HepG2 (cell line): ENCODE results near the gene AREL1. TPM values are rescaled to one million over a fixed set of nuclear protein-coding genes. Genes with fewer than 3 reads are reported as not detected.

Experiments used
- ATAC-seq: fragments of 200-7000 bp; cut with Tn5 transposase; 3 replicates; pipeline ENCODE4 v1.9.1; 2020; ENCODE audit warnings: mild to moderate bottlenecking, moderate library complexity
- BruUV-seq: library from RNA; stranded (reverse); fragments of 400-500 nt; replicated peaks from 2 replicates; lab custom pipeline; 2021; lab: Mats Ljungman, UMichigan
- CTCF ChIA-PET: fragments of 300-600 bp; formaldehyde crosslinking; extraction: SDS; loops from one replicate; lab custom pipeline; 2021; ENCODE audit warnings: low total read pairs, inconsistent platforms, low intra/inter-chr PET ratio; lab: Yijun Ruan, JAX
- POLR2A ChIA-PET: fragments of 350-600 bp; sonication (Branson Sonifier 250); formaldehyde crosslinking; loops from one replicate; lab custom pipeline; 2020; ENCODE audit warnings: antibody characterized with exemption, inconsistent platforms; lab: Yijun Ruan, JAX
- DNase-seq: peaks from one replicate; pipeline ENCODE4 v3.0.0-alpha.2; 2015; ENCODE audit warnings: low spot score
- FAIRE-seq: peaks from 3 replicates; lab custom pipeline; 2011; peaks lifted over from hg19 to GRCh38; lab: Jason Lieb, UNC
- H2AFZ ChIP-seq: one replicate; pipeline ENCODE4 v1.6.1; 2011; ENCODE audit warnings: low read length, inconsistent platforms
- H3K27ac ChIP-seq: fragments of 300-600 bp; 3 replicates; pipeline ENCODE4 v1.8.0; 2011; ENCODE audit warnings: mixed run types, mild to moderate bottlenecking, mixed read lengths, low read length, inconsistent platforms; ENCODE audit not compliant: insufficient read depth; ENCODE audit errors: extremely low read length
- H3K27me3 ChIP-seq, 2 experiments: fragments of 200-600 bp in 1 of 2; 2 replicates in 1 of 2; 3 replicates in 1 of 2; pipeline versions ENCODE4 v1.6.0 to v1.8.0; 2011; ENCODE audit warnings: low read length in 2 of 2, mild to moderate bottlenecking in 2 of 2, moderate library complexity in 2 of 2, inconsistent platforms in 1 of 2; ENCODE audit not compliant: insufficient read depth in 2 of 2, control insufficient read depth in 1 of 2
- H3K36me3 ChIP-seq, 2 experiments: fragments of 200-600 bp in 1 of 2; replicated peaks in 1 of 2; 2 replicates in 1 of 2; 3 replicates in 1 of 2; pipeline versions ENCODE4 v1.5.1 to v1.8.0; 2011; ENCODE audit warnings: low read length in 2 of 2, inconsistent platforms in 1 of 2; ENCODE audit not compliant: insufficient read depth in 2 of 2, control insufficient read depth in 1 of 2
- H3K4me1 ChIP-seq: 2 replicates; pipeline ENCODE4 v1.5.1; 2012; ENCODE audit warnings: low read length, inconsistent platforms; ENCODE audit not compliant: insufficient read depth
- H3K4me2 ChIP-seq: 2 replicates; pipeline ENCODE4 v1.6.0; 2011; ENCODE audit warnings: low read depth, low read length, inconsistent platforms
- H3K4me3 ChIP-seq, 3 experiments: fragments of 200-600 bp in 1 of 3; sonication (generic), shearing (Covaris generic) in 1 of 3; replicated peaks in 1 of 3; 2 replicates each; pipeline ENCODE4 v1.5.1; 2011 to 2016; ENCODE audit warnings: low read length in 3 of 3, inconsistent platforms in 2 of 3, low read depth in 2 of 3, mild to moderate bottlenecking in 2 of 3, control low read depth in 1 of 3, mixed read lengths in 1 of 3; ENCODE audit not compliant: insufficient read depth in 1 of 3
- H3K79me2 ChIP-seq: one replicate; pipeline ENCODE4 v1.6.1; 2011; ENCODE audit warnings: low read length, inconsistent platforms; ENCODE audit not compliant: insufficient read depth
- H3K9ac ChIP-seq: 2 replicates; pipeline ENCODE4 v1.6.0; 2011; ENCODE audit warnings: mild to moderate bottlenecking, low read depth, low read length, inconsistent platforms; ENCODE audit not compliant: insufficient read depth
- H3K9me3 ChIP-seq: 2 replicates; pipeline ENCODE4 v1.5.1; 2012; ENCODE audit warnings: mild to moderate bottlenecking, low read length
- H4K20me1 ChIP-seq: 2 replicates; pipeline ENCODE4 v1.6.0; 2011; ENCODE audit warnings: inconsistent platforms, mild to moderate bottlenecking, low read length, moderate library complexity; ENCODE audit not compliant: insufficient read depth
- FOSL2 ChIP-seq: sonication (generic); formaldehyde crosslinking; IDR thresholded peaks from 2 replicates; pipeline ENCODE4 v1.4.0; 2020; ENCODE audit warnings: missing genetic modification reagents
- RAD21 ChIP-seq: fragments of 450-650 bp; formaldehyde crosslinking; IDR thresholded peaks from 2 replicates; pipeline ENCODE4 v1.5.0; 2020; ENCODE audit warnings: mild to moderate bottlenecking
- REPIN1 ChIP-seq: sonication (generic); formaldehyde crosslinking; IDR thresholded peaks from 2 replicates; pipeline ENCODE4 v1.8.0; 2022; ENCODE audit warnings: missing genetic modification reagents, low read depth, mild to moderate bottlenecking, borderline replicate concordance
- TEF ChIP-seq: sonication (generic); formaldehyde crosslinking; IDR thresholded peaks from 2 replicates; pipeline ENCODE4 v1.5.0; 2020; ENCODE audit warnings: missing genetic modification reagents
- ZNF317 ChIP-seq: sonication (generic); formaldehyde crosslinking; IDR thresholded peaks from 2 replicates; pipeline ENCODE4 v1.5.0; 2020; ENCODE audit warnings: mild to moderate bottlenecking, missing genetic modification reagents
- ZNF766 ChIP-seq: sonication (generic); formaldehyde crosslinking; IDR thresholded peaks from 2 replicates; pipeline ENCODE4 v1.5.0; 2020; ENCODE audit warnings: missing genetic modification reagents, borderline replicate concordance
- ZSCAN5A ChIP-seq: sonication (generic); formaldehyde crosslinking; IDR thresholded peaks from 2 replicates; pipeline ENCODE4 v1.8.0; 2022; ENCODE audit warnings: mild to moderate bottlenecking, missing genetic modification reagents, borderline replicate concordance
- WGBS: methylation state at CpG from one replicate; pipeline ENCODE4 v1.1.6; 2017; ENCODE audit warnings: low lambda C conversion rate; 5-methylcytosine and 5-hydroxymethylcytosine counted together
- in situ Hi-C: cut with HindIII; loops from 2 replicates; pipeline ENCODE4 v1.10.0; 2017; ENCODE audit warnings: low pct_unique_long_range_greater_than_20kb; ENCODE audit not compliant: extremely low pct_ligation_motif_present
- intact Hi-C: fragments of 100-400 bp; cut with micrococcal nuclease; formaldehyde crosslinking; loops from one replicate; pipeline ENCODE4 v1.10.0; 2022; ENCODE audit not compliant: unreplicated experiment
- polyA plus RNA-seq, 8 experiments: library from polyadenylated mRNA; depleted of rRNA in 3 of 8; stranded (reverse) in 7 of 8; unstranded in 1 of 8; fragments of >200 nt; fragmentation: Illumina TruSeq in 4 of 8; extraction: Trizol in 4 of 8; gene quantifications; 2 replicates each; pipeline versions ENCODE4 v1.2.1 to v1.2.3, GENCODE V29; 2011 to 2016; ENCODE audit warnings: low read depth in 4 of 8, missing spikeins in 1 of 8, mixed read lengths in 1 of 8; ENCODE audit not compliant: insufficient read depth in 1 of 8
- total RNA-seq, 5 experiments: library from RNA; depleted of rRNA; stranded (reverse); fragments of >200 nt; fragmentation: Illumina TruSeq; extraction: Trizol; gene quantifications; 2 replicates each; pipeline ENCODE4 v1.2.3, GENCODE V29; 2016; ENCODE audit warnings: low read depth in 1 of 5
- TF ChIP-seq, protein P1 (sequence below): sonication (generic); formaldehyde crosslinking; IDR thresholded peaks from 2 replicates; pipeline ENCODE4 v1.8.0; 2022; ENCODE audit warnings: mild to moderate bottlenecking, missing genetic modification reagents, moderate library complexity
- TF ChIP-seq, protein P2 (sequence below): sonication (generic); formaldehyde crosslinking; IDR thresholded peaks from 2 replicates; pipeline ENCODE4 v1.8.0; 2022; ENCODE audit warnings: mild to moderate bottlenecking, missing genetic modification reagents
- TF ChIP-seq, protein P3 (sequence below): sonication (generic); formaldehyde crosslinking; IDR thresholded peaks from 2 replicates; pipeline ENCODE4 v1.4.0; 2020; ENCODE audit warnings: mild to moderate bottlenecking, missing genetic modification reagents

AREL1 gene
- total and polyA plus RNA-seq, 2 of the 13 experiments (the other 11 are each of a cell fraction or from before 2014, with no cell fraction given) = 21.3 to 25.4 TPM

DNA sequence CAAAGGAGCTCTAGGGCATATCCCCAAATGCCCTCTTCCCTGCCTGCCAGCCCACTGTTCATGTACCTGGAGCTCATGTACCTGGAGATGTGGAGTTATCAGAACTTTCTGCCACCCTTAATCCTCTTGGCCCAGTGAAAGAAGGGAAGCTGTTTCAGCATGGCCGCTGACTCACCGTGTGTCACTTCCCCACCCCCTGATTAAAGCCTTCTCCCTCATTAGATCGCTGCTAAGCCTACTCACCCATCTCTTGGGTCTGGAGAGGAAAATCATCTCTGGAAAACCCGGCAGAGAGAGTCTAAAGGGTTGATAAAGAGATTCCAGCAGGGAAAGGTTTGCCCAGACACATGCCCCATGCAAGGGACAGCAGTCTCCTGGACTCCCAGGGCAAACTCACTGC, 96.4 kb downstream of the AREL1 start:
- ChIA-PET POLR2A (interaction anchor here (3.5 to 4.6 kb wide), 2 partner anchors 11 to 17 kb away, joined by 14 to 28 read pairs; no protein-coding TSS in a partner anchor), CTCF (no interaction called here)
- no peak for FAIRE-seq
- ATAC-seq = no peak
- H4K20me1 ChIP-seq = no peaks in the 10 kb centered on the region
- BruUV-seq = no TSS peak
- 19% methylated on average over 4 of the region's 4 CpGs for WGBS
- peak overlapping the region; percentile 46 for H3K4me2 ChIP-seq
- no peak overlapping the region for H3K9ac ChIP-seq
- no peak overlapping the region for H2AFZ ChIP-seq
- H3K9me3 ChIP-seq = no peaks in the 10 kb centered on the region
- no peaks in the 10 kb centered on the region for H3K79me2 ChIP-seq
- intact Hi-C loops = no loop called here
- H3K27ac ChIP-seq = no peak overlapping the region
- no peak overlapping the region for H3K4me3 ChIP-seq
- in situ Hi-C loops = loop anchor here (25.0 kb wide), 1 partner anchor 171 kb away; no protein-coding TSS in a partner anchor
- H3K4me1 ChIP-seq = peaks cover 65% of the 10 kb centered on the region
- H3K36me3 ChIP-seq = no peaks in the 10 kb centered on the region
- peaks cover under 1 to 2% of the 10 kb centered on the region in 2 experiments; a peak in 4 of 5 replicates for H3K27me3 ChIP-seq
- TF ChIP-seq FOSL2 (CRISPR knock-in tag) = peak; percentile 80
- TF ChIP-seq, protein P1, sequence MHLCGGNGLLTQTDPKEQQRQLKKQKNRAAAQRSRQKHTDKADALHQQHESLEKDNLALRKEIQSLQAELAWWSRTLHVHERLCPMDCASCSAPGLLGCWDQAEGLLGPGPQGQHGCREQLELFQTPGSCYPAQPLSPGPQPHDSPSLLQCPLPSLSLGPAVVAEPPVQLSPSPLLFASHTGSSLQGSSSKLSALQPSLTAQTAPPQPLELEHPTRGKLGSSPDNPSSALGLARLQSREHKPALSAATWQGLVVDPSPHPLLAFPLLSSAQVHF (CRISPR knock-in tag) = no peak
- no peak for TF ChIP-seq ZNF317 (CRISPR knock-in tag)
- TF ChIP-seq, protein P2, sequence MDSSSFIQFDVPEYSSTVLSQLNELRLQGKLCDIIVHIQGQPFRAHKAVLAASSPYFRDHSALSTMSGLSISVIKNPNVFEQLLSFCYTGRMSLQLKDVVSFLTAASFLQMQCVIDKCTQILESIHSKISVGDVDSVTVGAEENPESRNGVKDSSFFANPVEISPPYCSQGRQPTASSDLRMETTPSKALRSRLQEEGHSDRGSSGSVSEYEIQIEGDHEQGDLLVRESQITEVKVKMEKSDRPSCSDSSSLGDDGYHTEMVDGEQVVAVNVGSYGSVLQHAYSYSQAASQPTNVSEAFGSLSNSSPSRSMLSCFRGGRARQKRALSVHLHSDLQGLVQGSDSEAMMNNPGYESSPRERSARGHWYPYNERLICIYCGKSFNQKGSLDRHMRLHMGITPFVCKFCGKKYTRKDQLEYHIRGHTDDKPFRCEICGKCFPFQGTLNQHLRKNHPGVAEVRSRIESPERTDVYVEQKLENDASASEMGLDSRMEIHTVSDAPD (CRISPR knock-in tag) = no peak
- DNase-seq = no peak

DNA sequence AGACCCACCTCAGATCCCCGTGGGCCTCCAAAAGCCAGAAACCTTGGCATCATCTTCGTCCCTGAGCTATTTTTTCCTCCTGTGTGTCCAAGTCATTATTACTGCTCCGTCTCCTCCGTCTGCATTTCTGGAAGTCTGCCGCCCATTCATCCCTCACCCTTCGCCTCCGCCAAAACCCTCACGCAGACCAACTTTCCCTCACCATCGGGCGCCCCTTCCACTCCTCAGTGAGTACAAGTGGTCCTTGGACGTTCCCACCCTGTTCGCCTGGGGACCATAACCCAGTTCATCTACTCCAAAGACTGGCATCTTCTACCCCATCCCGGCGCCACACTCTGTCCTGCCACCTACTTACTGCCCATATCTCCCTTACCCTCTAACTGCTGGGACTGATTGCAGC, 97.1 kb downstream of the AREL1 start:
- no peaks in the 10 kb centered on the region for H3K9me3 ChIP-seq
- H3K79me2 ChIP-seq = no peaks in the 10 kb centered on the region
- H3K27me3 ChIP-seq = peaks cover 1 to 9% of the 10 kb centered on the region in 2 experiments; a peak in 4 of 5 replicates
- in situ Hi-C loops = loop anchor here (25.0 kb wide), 1 partner anchor 172 kb away; no protein-coding TSS in a partner anchor
- no peaks in the 10 kb centered on the region for H3K36me3 ChIP-seq
- H3K4me1 ChIP-seq = peaks cover 58% of the 10 kb centered on the region
- DNase-seq (no peak), ATAC-seq (no peak), FAIRE-seq (no peak)
- no TSS peak for BruUV-seq
- WGBS = 94% methylated on average over 14 of the region's 14 CpGs
- ChIA-PET POLR2A (interaction anchor here (4.6 kb wide), 1 partner anchor 12 kb away, joined by 28 read pairs; no protein-coding TSS in a partner anchor), CTCF (no interaction called here)
- H4K20me1 ChIP-seq = no peaks in the 10 kb centered on the region
- no peak overlapping the region for H3K4me2 ChIP-seq
- H3K27ac ChIP-seq = no peak overlapping the region
- H3K9ac ChIP-seq = no peak overlapping the region
- no peak overlapping the region for H2AFZ ChIP-seq
- intact Hi-C loops = no loop called here
- H3K4me3 ChIP-seq = no peak overlapping the region
- no peak for TF ChIP-seq TEF (CRISPR knock-in tag)
- no peak for TF ChIP-seq ZNF766 (CRISPR knock-in tag)
- TF ChIP-seq, protein P3, sequence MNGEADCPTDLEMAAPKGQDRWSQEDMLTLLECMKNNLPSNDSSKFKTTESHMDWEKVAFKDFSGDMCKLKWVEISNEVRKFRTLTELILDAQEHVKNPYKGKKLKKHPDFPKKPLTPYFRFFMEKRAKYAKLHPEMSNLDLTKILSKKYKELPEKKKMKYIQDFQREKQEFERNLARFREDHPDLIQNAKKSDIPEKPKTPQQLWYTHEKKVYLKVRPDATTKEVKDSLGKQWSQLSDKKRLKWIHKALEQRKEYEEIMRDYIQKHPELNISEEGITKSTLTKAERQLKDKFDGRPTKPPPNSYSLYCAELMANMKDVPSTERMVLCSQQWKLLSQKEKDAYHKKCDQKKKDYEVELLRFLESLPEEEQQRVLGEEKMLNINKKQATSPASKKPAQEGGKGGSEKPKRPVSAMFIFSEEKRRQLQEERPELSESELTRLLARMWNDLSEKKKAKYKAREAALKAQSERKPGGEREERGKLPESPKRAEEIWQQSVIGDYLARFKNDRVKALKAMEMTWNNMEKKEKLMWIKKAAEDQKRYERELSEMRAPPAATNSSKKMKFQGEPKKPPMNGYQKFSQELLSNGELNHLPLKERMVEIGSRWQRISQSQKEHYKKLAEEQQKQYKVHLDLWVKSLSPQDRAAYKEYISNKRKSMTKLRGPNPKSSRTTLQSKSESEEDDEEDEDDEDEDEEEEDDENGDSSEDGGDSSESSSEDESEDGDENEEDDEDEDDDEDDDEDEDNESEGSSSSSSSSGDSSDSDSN (CRISPR knock-in tag) = no peak
- no peak for TF ChIP-seq REPIN1
- no peak for TF ChIP-seq RAD21 (CRISPR knock-in tag)
- TF ChIP-seq ZSCAN5A = no peak
